GM15510 (cell line): ENCODE data around the gene EIF4EBP3.

Experiments used
- POLR2A ChIP-seq: IDR thresholded peaks from 3 replicates; pipeline ENCODE4 v1.6.1; 2011; ENCODE audit warnings: borderline replicate concordance; ENCODE audit not compliant: insufficient read length; ENCODE audit errors: extremely low read depth

EIF4EBP3 gene

DNA sequence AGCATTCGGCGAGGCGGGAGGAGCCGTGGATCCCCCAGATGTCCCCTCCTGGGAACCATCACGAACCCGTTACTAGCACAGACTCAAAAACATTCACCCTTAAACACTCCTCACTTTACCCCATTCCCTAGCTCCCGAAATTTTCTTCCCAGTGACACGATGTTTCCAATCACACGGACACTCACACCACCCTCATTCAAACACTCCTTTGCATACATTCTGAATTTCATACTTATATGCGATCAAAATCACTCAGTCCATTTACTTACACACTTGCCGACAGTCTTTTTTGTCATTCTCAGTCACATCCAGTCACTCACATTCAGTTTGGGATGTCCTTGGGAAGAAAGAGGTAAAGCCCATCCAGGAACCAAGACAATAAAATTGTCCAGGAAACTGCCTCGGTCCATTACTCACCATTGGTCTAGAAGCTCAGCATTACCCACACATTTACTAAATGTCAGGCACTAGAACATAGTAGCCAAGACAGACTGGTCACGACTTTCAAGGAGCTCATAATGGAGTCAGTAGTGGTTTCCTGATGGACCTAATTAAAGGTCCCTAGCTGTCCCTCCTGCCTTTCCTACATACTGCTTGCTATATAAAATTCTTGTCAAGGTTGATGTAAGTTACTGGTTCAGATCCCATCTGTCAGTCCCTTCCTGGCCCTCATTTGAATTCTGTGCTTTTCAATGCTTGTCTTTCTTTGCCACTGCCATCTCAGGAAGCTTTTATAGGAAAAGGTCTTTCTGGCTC, 17.7 kb downstream of the EIF4EBP3 start:
- no peak for TF ChIP-seq POLR2A

DNA sequence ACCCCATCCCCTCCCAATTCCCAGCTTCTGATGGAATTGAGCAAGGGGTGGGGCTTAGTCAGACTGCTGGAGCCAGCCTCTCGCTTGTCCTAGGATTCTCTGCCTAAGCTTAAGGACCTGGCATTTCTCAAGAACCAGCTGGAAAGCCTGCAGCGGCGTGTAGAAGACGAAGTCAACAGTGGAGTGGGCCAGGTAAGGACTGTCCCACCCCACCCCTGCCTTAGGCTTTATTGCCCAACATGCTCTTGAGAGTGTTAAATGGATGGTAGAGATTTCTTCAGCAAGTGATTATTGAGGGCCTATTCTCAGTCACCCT, 18.3 kb downstream of the EIF4EBP3 start:
- TF ChIP-seq POLR2A, result no peak

DNA sequence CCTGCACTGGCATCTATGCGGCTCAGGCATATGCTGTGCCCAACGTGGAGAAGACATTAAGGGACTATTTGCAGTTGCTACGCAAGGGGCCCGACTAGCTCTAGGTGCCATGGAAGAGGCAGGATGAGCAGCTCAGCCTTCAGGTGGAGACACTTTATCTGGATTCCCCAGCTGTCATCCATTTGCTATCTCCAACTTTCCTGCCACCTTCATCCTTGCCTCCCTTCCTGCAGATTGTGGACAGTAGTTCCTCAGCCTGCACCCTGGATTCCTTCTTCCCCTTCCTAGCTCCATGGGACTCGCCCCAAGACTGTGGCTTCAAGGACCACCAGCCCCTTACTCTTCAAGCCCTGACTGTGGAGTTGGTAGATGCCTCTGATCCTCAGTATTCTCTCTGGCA, 19.2 kb downstream of the EIF4EBP3 start:
- TF ChIP-seq POLR2A, result no peak

DNA sequence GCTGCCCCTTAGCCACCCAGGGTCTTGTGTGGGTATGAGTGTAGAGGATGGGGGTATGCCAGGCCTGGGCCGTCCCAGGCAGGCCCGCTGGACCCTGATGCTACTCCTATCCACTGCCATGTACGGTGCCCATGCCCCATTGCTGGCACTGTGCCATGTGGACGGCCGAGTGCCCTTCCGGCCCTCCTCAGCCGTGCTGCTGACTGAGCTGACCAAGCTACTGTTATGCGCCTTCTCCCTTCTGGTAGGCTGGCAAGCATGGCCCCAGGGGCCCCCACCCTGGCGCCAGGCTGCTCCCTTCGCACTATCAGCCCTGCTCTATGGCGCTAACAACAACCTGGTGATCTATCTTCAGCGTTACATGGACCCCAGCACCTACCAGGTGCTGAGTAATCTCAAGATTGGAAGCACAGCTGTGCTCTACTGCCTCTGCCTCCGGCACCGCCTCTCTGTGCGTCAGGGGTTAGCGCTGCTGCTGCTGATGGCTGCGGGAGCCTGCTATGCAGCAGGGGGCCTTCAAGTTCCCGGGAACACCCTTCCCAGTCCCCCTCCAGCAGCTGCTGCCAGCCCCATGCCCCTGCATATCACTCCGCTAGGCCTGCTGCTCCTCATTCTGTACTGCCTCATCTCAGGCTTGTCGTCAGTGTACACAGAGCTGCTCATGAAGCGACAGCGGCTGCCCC, 19.8 kb downstream of the EIF4EBP3 start:
- no peak for TF ChIP-seq POLR2A

DNA sequence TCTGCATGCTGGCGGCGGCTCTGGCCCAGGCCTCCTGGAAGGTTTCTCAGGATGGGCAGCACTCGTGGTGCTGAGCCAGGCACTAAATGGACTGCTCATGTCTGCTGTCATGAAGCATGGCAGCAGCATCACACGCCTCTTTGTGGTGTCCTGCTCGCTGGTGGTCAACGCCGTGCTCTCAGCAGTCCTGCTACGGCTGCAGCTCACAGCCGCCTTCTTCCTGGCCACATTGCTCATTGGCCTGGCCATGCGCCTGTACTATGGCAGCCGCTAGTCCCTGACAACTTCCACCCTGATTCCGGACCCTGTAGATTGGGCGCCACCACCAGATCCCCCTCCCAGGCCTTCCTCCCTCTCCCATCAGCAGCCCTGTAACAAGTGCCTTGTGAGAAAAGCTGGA, 20.4 kb downstream of the EIF4EBP3 start:
- no peak for TF ChIP-seq POLR2A

DNA sequence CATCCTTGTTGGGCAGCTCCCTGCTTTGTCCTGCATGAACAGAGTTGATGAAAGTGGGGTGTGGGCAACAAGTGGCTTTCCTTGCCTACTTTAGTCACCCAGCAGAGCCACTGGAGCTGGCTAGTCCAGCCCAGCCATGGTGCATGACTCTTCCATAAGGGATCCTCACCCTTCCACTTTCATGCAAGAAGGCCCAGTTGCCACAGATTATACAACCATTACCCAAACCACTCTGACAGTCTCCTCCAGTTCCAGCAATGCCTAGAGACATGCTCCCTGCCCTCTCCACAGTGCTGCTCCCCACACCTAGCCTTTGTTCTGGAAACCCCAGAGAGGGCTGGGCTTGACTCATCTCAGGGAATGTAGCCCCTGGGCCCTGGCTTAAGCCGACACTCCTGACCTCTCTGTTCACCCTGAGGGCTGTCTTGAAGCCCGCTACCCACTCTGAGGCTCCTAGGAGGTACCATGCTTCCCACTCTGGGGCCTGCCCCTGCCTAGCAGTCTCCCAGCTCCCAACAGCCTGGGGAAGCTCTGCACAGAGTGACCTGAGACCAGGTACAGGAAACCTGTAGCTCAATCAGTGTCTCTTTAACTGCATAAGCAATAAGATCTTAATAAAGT, 21.1 kb downstream of the EIF4EBP3 start:
- TF ChIP-seq POLR2A, result no peak

DNA sequence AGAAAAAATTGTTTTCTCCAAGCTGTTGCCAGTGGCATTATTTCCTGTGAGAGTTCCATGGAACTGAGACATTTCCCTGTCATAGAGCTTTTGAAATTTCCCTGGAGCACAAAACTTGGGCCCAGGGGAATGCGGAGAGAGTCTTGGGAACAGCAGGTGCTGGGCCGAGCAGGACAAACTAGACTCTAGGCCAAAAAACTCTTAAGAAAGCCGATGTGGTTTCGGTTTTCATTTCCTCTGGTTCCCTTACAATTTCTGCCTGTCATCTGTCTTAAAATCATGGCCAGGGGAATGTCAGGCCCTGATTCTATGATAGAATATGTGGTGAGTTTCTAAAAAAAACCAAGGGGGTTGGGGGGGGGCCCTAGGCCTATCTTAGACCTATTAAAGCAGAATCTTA, 21.7 kb downstream of the EIF4EBP3 start:
- no peak for TF ChIP-seq POLR2A

DNA sequence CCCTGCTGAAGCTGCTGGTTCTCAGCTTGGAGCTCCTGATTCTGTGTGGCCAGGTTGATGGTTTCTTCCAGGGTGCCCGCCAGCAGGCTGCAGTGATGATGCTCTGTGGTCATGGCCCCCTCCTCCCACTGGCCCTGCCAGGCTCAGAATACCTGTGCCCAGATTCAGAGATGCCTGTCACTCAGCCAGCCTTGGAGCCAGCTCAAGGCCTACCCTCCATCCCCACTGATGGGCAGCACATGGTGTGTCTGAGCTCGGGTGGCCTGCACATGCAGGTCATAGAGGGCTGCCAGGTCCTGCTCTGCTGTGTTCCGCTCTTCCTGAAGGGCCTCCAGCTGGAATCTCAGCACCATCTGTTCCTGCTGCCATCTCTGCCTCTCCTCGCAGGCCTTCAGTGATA, 22.6 kb downstream of the EIF4EBP3 start:
- TF ChIP-seq POLR2A, result no peak

DNA sequence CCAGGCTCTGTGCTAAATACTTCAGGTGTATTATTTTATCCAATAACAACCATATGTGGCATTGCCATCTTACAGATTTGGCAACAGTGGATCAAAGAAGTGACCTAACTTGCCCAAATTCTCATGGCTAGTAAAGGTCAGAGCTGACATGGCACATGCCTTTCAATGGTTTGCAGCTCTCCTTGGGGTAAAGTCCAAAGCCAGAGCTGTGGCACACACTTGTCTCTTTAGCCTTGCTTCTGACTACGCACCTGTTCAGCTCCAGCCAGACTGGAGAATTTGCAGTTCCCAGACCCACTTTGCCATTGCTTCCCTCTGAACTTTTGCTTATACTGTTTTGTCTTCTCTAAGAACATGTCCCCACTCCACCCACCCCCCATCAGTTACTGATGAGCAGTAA, 23.0 kb downstream of the EIF4EBP3 start:
- no peak for TF ChIP-seq POLR2A

DNA sequence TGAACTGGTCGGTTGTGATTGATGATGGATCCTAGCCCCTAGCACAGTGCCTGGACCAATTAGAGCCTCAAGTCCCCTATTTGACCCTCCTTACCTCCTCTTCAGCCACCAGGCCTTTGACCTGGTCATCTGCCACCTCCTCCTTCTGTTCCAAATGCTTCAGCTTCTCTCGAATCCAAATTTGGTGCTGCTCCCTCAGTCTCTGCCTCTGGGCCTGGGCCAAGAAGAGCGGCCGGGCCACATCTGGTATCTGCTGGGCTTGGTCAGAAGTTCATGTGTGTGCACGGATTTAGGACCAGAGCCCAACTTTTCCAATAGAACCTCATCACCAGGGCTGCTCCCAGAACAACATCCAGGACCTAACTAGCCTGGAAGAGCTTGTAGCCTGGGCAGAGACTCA, 23.6 kb downstream of the EIF4EBP3 start:
- TF ChIP-seq POLR2A, result no peak

DNA sequence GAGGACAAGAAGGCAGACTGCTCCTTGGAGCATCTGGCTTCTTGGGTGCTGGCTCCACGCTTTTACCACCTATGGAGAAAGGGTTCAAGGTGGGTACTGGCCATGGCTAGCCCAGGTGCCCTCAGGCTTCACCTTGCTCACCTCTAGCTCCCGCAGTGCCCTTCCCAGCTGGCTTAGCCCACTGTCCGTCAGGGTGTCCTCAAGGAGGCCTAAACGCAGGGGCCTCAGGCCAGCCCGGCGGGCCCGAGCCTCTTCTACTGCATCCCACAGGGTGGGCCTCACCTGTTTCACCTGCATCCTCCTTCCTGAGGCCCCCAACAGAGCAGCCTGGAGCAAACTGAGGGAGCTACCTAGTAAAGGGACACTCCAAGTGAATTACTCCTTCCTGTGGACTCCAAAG, 26.2 kb downstream of the EIF4EBP3 start:
- TF ChIP-seq POLR2A, result no peak

DNA sequence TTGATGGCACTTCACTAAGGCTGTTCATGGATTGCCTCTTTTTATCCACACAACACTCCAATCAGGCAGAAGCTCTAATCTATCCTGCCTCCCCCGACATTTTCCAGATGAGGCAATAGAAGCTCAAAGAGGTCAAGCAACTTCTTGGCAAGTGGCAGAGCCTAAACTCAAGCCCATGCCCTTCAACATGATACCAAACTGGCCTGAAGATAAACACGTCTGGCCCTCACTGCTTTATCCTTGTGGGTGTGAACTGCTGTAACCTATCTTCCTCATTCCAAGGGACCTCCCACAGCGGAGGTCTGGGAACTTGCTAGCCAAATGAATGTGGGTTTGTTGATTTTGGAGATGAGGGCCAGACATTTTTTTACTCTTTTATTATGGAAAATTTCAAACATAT, 26.7 kb downstream of the EIF4EBP3 start:
- TF ChIP-seq POLR2A, result no peak

DNA sequence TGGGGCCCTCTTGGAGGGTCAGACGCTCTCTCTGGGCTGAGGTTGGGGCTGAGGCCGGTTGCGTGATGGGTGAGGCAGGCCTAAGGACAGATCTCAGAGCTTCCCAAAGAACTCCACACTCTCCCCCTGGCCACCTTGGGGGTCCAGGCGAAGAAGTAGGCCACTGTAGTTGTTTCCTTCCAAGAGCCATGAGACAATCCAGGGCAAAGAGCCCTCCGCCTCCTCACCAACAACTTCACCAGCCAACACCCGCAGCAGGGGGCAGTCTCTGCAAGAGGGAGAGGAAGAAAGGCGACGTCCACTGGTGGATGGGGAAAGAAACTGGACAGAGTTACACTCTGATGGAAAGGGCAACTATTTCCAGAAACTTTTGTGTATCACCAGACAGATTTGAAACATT, 27.8 kb downstream of the EIF4EBP3 start:
- TF ChIP-seq POLR2A, result no peak

DNA sequence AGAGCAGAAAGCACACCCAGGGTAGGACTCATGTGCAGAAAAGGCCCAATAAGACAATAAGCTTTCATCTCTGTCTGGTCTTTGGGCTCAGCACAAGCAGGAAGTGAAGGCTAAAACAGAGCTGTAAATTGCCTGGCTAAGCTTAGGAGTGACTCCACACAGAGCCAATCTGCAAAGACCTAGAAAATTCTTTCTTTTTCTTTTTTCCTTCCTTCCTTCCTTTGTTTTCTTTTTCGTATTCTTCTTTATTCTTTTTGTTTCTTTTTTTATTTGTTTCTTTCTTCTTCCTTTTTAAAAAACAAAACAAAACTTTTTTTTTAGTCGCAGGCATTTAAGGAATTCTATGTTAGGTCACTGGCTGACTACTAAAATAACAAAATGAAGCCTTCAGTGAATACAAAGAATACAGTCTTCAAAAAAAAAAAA, 29.3 kb downstream of the EIF4EBP3 start:
- no peak for TF ChIP-seq POLR2A

DNA sequence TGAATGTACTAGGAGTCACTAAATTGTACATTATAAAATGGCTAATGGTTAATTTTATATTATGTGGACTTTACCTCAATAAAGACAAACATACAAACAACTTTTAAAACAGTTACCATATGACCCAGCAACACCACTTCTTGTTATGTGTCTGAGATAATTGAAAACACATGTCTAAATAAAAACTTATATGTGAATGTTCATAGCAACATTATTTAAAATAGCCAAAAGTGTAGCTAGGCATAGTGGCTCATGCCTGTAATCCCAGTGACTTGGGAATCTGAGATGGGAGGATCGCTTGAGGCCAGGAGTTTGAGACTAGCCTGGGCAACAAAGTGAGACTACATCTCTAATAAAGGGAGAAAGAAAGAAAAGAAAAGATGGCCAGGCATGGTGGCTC, 40.0 kb downstream of the EIF4EBP3 start:
- TF ChIP-seq POLR2A, result no peak
